Left kidney (tissue), 2 donors: ENCODE measurements around the gene PRC1. TPM values are rescaled to one million over a fixed set of nuclear protein-coding genes. Genes with fewer than 3 reads are reported as not detected.

ENCODE experiments used
- DNase-seq: peaks from one replicate; pipeline ENCODE4 v3.0.0-alpha.2; 2013
- polyA plus RNA-seq: library from polyadenylated mRNA; unstranded; fragments of 120-200 nt; gene quantifications from one replicate; pipeline ENCODE4 v1.2.1, GENCODE V29; 2013; ENCODE audit not compliant: insufficient read length

Gene PRC1
- polyA plus RNA-seq, 1 donor, result 105 TPM

DNA sequence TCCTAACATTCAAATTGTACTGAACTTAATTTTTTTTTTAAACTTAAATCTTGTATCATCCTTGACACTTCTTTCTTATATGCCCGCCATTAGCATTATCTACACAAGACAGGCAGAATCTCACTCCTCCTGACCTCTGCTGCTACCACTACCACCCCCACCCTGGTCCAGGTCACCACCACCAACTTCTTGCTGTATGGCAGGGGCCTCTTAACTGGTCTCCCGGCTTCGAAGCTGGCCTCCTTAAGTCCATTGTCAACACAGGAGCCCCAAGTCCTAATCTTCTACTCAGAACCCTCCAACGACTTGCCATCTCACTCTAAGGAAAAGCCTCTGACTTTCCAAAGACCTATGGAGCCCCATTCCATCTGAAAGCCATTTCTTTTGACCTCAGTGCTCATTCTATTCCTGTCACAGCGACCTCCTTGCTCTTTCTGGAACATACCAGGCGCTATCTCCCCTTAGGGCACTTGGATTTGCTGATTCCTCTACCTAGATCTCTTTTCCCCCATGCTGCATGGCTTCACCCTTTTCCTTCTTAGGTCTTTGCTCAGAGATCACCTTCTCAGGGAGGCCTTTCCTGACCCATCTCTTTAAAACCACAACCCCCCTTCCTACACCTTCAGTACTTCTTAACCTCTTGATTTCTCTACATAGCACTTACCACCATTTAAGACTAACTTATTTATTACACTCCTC is 2.6 kb downstream of the PRC1 start:
- DNase-seq, result no peak

DNA sequence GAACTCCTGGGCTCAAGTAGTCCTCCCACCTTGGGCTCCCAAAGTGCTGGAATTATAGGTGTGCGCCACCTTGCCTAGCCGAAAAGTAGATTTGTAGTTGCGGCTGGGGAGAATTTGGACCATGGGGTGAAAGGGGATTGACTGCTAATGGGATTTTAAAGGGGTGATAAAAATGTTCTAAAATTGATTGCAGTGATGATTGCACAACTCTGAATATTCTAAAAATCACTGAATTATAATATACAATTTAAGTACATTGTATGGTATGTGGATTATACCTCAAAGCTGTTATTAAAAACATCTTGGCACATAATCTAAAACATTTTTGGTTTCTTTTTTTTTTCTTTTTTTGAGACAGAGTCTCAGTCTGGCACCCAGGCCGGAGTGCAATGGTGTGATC is 3.9 kb downstream of the PRC1 start:
- no peak for DNase-seq

DNA sequence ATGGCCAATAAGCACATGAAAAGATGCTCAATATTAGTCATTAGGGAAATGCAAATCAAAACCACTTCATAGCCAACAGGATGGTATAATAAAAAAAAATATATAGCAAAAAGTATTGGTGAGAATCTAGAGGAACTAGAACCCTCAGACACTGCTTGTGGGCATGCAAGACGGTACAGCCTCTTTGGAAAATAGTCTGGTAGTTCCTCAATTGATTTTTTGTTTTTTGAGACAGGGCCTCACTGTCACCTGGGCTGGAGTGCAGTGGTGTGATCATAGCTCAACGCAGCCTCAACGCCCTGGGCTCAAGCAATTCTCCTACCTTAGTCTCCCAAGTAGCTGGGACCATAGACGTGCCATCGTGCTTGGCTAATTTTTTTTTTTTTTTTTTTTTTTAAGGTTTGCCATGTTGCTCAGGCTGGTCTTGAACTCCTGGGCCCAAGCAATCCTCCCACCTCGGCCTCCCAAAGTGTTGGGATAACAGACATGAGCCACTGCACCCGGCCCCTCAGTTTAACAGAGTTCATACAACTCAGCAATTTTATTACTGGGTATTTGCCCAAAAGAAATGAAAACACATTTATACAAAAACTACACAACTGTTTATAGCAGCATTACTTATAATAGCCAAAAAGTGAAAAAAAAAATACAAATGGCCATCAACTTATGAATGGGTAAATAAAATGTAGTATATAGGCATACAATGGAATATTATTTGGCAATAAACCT is 5.1 kb downstream of the PRC1 start:
- DNase-seq, result no peak

DNA sequence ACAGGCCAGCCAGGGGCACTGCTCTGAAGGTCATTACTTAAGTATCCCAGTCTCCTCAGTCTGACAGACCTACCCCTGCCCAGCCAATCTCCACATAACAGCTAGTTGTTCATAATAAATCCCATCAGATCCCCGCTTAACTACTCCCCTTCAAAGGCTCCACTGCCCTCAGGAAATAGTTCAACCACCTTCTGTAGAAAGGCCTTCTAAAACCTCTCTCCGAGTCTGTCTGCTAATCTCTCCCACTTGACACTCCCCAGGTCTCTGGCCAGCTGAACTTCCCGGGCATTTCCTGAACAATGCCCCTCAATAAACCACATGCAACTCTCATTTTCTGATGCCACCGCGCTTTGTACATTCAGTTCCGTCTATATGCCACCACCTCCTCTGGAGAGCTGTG is 6.0 kb downstream of the PRC1 start:
- no peak for DNase-seq

DNA sequence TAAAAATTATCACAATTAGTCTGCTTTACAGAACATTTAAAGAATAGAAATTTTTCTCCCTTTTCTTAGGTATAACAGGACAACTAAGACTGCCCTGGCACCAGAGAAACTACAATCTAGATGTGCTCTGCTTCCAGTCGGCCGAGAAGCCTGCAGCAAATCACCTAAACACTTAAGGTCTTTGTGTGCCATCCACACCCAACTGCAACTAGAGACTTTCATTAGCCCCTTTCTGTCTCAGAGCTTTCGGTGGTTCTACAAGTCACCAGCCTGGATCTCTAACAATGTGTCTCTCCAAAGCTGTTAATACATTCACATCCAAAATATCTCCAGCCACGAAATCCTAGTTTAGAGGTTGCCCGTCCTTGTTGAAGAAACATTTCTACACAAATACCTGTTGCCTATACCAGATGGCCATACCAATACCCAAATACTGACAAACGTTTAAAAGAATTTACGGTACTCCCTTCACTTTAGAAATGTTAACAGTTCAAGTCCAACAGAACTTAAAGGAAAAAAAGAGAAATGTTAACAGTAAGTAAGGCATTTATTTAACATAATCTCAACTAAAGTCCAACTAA is 6.7 kb downstream of the PRC1 start:
- DNase-seq, result no peak

DNA sequence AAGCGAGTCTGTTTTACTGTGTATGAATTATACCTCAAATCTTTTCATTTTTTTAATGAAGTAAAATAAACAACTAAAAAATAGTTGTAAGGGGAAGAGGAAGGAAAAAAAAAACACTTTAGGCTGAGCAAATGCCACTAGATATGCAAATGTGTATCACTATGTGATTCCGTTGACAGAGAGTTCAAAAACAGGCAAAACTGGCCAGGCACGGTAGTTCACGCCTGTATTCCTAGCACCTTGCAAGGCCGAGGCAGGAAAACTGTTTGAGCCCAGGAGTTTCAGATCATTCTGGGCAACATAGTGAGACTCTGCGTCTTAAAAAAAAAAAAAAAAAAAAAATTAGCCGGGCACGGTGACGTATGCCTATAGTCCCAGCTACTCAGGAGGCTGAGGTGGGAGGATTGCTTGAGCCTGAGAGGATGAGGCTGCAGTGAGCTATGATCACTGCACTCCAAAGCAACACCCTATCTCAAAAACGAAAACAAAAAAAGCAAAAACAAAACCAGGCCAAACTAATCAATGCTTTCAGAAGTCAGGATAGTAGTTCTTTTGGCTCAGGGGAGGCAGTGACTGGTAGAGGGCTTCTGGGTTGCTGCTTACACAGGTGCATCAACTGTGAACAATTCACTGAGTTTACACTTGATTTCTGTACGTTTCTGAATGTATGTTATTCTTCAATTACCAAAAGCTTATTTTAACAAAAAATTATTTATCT is 7.4 kb downstream of the PRC1 start:
- DNase-seq, result no peak

DNA sequence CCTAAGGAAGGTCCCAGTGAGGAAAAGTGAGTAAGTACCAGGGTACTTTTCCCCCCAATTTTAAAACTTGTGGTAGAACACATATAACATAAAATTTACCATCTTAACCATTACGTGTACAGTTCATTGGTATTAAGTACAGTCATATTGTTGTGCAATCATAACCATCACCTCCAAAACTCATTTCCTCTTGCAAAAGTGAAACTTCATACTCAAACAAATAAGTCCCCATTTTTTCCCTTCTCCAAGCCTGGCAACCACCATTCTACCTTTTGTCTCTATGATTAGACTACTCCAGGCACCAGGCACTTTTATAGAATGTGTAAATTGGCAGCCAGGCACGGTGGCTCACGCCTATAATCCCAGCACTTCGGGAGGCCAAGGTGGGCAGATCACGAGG is 12.2 kb downstream of the PRC1 start:
- DNase-seq, result no peak

DNA sequence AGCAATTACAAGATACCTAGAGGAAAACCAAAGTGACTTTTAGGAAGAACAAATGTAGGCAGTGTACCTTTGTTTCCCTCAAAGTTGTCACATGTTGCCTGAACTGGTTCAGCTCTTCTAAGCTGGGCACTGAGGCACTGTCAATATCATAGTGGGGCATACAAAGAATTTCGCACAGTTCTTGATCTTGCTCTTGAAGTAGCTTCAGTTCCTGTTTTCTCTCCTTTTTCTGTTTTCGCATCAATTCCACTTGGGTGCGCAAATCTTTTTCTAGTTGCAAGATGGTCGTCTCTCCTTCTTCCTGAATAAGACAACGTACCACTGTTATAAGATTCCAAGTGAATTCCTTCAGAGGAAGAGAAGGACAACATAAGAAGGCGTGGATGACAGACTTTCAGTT is 12.7 kb downstream of the PRC1 start:
- no peak for DNase-seq

DNA sequence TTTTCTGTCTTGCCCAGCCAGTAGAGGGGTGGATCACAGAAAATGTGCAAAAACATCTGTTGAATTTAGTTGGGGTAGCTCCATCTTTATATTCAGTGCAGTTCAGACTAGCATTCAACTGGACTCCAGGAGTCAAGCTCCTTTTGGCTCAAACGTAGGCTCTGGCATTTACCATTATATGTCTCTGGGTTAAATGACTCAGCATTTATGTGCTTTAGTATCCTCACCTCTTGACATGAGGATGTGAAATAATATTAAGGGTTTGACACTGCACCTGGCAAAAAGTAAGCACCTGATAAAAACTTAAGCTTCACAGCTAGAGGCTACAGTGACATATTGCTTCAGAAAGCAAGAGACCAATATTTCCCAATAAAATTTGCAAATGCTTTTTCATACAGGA is 14.8 kb downstream of the PRC1 start:
- no peak for DNase-seq

DNA sequence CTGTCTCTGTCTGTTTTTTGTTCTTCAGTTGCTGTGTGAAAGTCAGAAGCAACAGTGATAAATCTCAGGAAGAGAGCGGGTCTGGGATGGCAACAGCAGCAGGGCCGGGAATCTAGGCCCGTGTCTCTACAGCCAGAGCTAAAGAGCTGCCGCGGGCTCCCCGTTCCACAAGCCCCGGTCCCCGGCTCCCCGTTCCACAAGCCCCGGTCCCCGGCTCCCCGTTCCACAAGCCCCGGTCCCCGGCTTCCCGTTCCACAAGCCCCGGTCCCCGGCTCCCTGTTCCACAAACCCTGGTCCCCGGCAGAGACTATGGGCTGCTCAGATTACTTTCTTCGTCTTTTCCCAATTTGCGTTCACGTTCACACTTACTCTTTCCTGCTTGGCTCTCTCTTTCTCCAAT is 20.1 kb downstream of the PRC1 start:
- no peak for DNase-seq

DNA sequence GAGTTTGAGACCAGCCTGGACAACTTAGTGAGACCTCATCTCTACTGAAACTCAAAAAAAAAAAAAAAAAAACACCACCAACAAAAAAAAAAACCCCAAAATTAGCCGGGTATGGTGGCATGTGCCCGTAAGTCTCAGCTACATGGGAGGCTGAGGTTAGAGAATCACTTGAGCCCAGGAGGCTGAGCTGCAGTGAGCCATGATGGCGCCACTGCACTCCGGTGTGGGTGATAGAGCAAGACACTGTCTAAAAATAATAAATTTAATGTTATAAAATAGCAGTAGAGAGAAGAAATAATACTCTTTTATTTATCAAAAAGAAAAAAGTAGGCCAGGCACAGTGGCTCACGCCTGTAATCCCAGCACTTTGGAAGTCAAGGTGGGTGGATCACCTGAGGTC is 22.2 kb downstream of the PRC1 start:
- DNase-seq, result no peak

DNA sequence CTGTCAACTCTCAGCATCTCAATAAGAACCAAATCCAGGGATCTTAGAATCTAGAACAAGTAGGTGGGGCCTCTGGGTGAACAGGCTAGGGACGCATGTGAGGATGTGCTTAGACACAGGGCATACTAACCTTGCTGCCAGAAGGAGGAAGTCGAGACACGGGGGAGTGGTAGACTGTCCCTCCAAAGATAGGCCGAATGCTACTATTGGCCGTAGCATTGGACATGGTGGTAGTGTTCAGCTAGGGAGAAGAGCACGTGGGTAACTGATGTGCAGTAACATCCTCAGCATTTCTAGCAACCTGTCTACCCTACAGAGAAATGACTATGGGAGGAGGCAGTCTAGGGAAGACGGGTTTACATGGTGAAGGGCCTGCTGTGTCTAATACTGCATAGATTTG is 24.1 kb downstream of the PRC1 start:
- no peak for DNase-seq

DNA sequence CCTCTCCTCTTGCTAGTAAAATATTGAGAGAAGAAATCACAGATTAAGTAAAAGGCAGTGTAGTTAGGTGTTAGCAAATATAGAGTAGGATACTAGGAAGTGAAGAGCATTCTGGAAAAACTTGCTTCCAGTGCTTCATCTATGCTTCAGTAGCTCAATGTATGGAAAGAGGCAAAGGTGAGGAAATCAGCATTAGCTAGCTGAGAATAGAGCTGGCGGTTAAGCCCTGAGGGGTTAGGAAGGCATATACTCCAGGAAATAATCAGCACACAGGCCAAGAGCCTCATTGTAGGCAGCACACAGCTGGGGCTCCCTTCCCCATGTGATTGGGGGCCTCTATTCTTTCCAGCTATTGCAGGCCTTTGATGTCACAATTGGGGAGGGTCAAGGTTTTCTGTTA is 25.9 kb downstream of the PRC1 start:
- DNase-seq, result no peak

DNA sequence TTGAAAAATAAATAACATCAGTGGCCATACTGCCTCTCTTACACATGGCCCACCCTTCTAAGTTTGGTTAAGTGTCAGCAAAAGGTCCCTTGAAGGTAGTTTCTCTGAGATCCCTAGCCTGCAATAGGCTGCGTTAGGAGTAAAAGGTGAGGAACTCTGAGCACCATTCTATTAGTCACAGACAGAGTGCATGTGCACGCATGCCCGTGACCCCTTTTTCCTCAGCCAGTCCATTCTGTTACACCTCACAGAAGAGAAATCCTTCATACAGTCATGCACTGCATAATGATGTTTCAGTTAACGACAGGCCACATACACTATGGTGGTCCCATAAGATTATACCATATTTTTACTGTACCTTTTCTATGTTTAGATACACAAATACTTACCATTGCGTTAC is 27.1 kb downstream of the PRC1 start:
- DNase-seq, result no peak

DNA sequence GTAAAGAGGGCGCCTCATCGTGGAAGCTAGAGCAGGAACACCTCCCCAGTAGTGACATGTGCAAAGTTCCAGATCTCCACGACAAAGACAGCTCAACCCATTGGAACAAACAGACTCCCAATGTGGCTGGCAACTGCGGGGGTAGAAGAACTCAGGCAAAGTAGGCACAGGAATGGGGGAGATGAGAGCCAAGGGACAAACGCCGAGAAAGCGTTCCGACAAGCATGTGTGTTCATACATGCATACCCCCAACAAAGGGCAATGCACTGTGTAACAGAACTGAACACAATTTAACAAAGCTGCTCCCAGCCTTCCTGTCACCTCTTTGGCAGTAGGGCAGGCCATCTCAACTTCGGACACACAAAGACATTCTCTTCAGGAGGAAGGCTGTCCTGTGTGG is 28.1 kb downstream of the PRC1 start:
- no peak for DNase-seq

DNA sequence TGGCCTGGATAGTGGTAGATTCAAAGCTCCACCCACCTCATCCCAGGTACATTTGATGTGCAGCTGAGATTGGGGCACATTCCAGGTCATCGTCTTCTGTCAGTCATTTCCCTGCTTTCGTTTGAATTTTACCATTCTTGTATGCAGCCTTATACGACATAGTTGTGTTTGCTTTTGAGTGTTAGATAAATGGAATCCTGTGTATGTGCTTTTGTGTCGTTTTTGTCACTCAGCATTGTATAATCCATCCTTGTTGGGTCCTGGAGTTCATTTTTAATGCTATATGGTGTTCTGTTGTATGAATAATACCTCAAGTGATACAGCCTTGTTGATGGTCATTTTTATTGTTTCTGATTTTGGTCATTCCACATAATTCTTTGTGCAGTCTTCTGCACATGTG is 32.3 kb downstream of the PRC1 start:
- DNase-seq, result no peak

DNA sequence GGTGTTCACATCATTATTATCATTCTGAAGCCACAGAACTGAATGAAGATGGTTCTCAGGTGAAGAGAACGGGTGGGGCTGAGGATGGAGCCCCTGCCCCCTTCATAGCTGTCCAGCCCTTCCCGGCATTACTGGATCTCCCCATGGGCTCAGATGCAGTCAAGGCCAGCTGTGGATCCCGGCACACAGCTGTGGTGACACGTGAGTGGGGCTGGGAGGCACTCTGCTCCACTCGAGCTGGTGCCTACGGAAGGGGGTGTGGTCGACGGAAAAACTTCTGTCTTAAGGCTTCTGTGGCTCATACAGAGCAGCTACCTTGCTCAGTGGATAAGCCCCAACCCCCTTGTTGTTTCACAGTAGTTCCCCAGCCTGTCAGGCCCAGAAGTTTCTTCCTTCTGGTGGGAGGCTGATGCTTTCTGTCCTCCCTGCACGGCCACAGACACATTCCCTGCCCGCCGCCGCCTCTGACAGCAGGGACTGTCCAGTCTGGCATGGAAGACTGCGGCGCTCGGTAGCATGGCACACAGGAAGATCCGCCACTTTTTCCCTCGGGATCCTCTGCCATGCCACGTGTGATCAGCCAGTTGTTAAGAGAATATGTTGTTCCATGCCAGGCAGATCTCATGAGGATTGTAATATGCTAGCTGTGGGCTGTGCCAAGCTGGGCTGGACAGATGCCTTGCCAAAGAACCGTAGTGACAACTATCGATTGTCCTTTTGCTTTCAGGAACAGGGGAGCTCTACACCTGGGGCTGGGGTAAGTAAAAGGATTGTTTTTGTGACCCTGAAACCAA is 33.8 kb downstream of the PRC1 start:
- no peak for DNase-seq

DNA sequence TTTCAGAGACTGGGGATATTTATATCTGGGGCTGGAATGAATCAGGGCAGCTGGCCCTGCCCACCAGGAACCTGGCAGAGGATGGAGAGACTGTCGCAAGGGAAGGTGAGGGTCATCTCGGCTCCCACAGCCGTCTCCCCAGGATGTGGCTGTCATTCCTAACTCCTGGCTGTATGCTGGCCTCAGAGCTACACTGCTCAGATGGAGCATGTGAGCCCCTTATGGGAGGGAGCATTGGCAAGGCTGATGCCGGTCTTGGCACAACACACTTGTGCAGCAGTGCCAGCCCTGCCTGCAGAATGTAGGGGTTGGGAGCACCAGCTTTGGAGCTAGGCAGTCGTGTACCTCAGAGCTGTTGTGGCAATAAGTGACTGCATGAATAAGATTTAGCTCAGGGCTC is 34.4 kb downstream of the PRC1 start:
- no peak for DNase-seq

DNA sequence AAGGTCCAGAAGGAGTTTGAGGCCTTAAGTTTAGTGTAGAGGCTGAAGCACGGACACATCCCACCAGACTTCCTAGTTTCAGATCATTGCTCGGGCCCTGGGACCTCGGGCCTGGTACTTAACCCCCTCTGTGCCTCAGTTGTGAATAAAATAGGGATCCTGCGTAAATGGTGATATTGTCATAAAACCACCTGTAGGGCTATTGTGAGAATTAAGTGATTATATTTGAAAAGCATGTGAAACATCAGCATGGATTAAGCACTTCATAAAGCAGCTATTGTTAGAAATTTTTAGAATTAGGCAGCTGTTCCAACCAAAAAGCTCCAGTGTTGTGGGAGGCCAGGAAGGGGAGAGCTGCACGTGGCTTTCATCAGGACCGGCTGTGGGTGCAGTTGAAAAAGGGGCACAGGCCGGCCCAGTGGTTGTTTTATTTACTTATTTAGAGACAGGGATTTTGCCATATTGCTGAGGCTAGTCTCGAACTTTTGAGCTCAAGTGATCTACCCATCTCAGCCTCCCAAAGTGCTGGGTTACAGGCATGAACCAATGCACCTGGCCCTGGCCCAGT is 35.2 kb downstream of the PRC1 start:
- no peak for DNase-seq

DNA sequence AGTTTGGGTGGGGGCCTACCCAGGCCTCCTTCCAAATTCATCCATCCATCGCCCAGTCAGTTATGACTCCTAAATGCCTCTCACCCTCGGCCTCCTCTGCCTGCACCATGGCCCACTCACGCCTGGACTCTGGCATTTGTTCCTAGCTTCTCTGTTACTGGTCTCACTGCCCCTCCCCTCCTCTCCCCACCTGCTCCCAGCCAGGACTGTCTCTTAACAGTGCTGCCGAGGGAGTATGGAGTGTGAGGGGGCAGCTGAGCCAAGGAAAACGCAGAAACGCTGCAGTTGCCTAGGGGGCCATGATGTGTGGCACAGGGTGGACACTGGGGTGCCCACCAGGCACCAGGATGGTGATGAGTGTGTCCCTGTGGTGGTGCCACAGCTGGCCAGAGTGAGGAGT is 36.5 kb downstream of the PRC1 start:
- no peak for DNase-seq

DNA sequence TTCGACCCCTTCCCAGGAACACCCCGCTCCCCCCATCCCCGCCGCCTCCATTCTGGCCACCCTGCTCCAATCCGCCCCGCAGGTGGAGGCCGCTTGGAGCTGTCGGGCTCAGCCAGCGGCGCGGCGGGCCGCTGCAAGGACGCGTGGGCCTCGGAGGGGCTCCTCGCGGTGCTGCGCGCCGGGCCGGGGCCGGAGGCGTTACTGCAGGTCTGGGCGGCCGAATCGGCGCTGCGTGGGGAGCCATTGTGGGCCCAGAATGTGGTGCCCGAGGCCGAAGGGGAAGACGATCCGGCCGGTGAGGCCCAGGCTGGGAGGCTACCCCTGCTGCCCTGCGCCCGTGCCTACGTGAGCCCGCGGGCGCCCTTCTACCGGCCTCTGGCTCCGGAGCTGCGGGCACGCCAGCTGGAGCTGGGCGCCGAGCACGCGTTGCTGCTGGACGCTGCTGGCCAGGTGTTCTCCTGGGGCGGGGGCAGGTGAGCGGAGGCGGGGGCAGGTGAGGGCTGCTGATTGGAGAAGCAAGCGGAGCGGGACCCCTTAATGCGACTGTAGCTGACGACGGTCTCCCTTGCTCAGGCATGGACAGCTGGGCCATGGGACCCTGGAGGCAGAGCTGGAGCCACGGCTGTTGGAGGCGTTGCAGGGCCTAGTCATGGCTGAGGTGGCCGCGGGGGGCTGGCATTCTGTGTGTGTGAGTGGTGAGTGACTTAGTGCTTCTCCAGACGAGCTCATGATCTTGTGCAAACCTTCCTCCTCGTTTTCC is 37.1 kb downstream of the PRC1 start:
- DNase-seq, result peak; percentile 28
